HG02970 (cell line): ENCODE data around the gene PEAK1.

Experiments used
- ATAC-seq: cut with Tn5 transposase; IDR thresholded peaks from one replicate; pipeline ENCODE4 v1.9.1; 2021; ENCODE audit warnings: mild to moderate bottlenecking, moderate library complexity, moderate number of reproducible peaks; ENCODE audit not compliant: unreplicated experiment, low FRiP score

The PEAK1 gene

GRCh38 chr15:77243716-77244401 is 176.0 kb downstream of the PEAK1 start:
- no peak for ATAC-seq

- no peak for ATAC-seq
Observed at GRCh38 chr15:77243135-77243534, 176.8 kb downstream of the PEAK1 start.

GRCh38 chr15:77239882-77240608 is 179.9 kb downstream of the PEAK1 start:
- no peak for ATAC-seq

GRCh38 chr15:77235566-77235965 is 184.3 kb downstream of the PEAK1 start:
- no peak for ATAC-seq

- no peak for ATAC-seq
Observed at GRCh38 chr15:77228828-77229227, 191.1 kb downstream of the PEAK1 start.

- no peak for ATAC-seq
Observed at GRCh38 chr15:77226652-77227051, 193.3 kb downstream of the PEAK1 start.

- ATAC-seq: no peak
Observed at GRCh38 chr15:77225646-77226045, 194.3 kb downstream of the PEAK1 start.

- no peak for ATAC-seq
Observed at GRCh38 chr15:77225088-77225487, 194.8 kb downstream of the PEAK1 start.

- ATAC-seq: no peak
Observed at GRCh38 chr15:77224352-77224751, 195.6 kb downstream of the PEAK1 start.

GRCh38 chr15:77221708-77222107 is 198.2 kb downstream of the PEAK1 start:
- ATAC-seq: no peak

- no peak for ATAC-seq
Observed at GRCh38 chr15:77221174-77221573, 198.7 kb downstream of the PEAK1 start.

GRCh38 chr15:77219841-77220240 is 200.1 kb downstream of the PEAK1 start:
- ATAC-seq: no peak

- ATAC-seq: no peak
Observed at GRCh38 chr15:77209221-77209620, 210.7 kb downstream of the PEAK1 start.

GRCh38 chr15:77208241-77208640 is 211.7 kb downstream of the PEAK1 start:
- no peak for ATAC-seq

- no peak for ATAC-seq
Observed at GRCh38 chr15:77201665-77202064, 218.2 kb downstream of the PEAK1 start.

GRCh38 chr15:77196381-77196780 is 223.5 kb downstream of the PEAK1 start:
- ATAC-seq: no peak

- ATAC-seq: no peak
Observed at GRCh38 chr15:77195586-77195985, 224.3 kb downstream of the PEAK1 start.

GRCh38 chr15:77192451-77192850 is 227.5 kb downstream of the PEAK1 start:
- ATAC-seq: no peak

- no peak for ATAC-seq
Observed at GRCh38 chr15:77191230-77191834, 228.6 kb downstream of the PEAK1 start.

GRCh38 chr15:77187751-77188464 is 232.0 kb downstream of the PEAK1 start:
- no peak for ATAC-seq

GRCh38 chr15:77186594-77187011 is 233.3 kb downstream of the PEAK1 start:
- ATAC-seq: no peak
